Endodermal cell (in vitro differentiated cells): ENCODE measurements around the gene CSF2. TPM values are rescaled to one million over a fixed set of nuclear protein-coding genes. Genes with fewer than 3 reads are reported as not detected.
A peak's percentile ranks its signal among the peaks of the same experiment; 100 is the strongest.

Source experiments
- DNase-seq: peaks from one replicate; pipeline ENCODE4 v3.0.0-alpha.2; 2017
- H3K27ac ChIP-seq: 2 replicates; pipeline ENCODE4 v1.5.1; 2013; ENCODE audit warnings: mild to moderate bottlenecking, low read depth, low read length, moderate library complexity
- H3K27me3 ChIP-seq: 2 replicates; pipeline ENCODE4 v1.6.1; 2013; ENCODE audit warnings: mild to moderate bottlenecking, low read length, moderate library complexity; ENCODE audit not compliant: insufficient read depth, control insufficient read depth, poor library complexity, severe bottlenecking
- H3K36me3 ChIP-seq: 2 replicates; pipeline ENCODE4 v1.7.0; 2013; ENCODE audit warnings: mild to moderate bottlenecking, low read length, moderate library complexity; ENCODE audit not compliant: control insufficient read depth, insufficient read depth
- H3K4me1 ChIP-seq: one replicate; pipeline ENCODE4 v1.7.0; 2013; ENCODE audit warnings: low read length; ENCODE audit not compliant: control insufficient read depth, insufficient read depth
- H3K4me3 ChIP-seq: 2 replicates; pipeline ENCODE4 v1.5.1; 2013; ENCODE audit warnings: mild to moderate bottlenecking, low read length, moderate library complexity
- H3K9ac ChIP-seq: 2 replicates; pipeline ENCODE4 v1.6.1; 2013; ENCODE audit warnings: mild to moderate bottlenecking, low read length, moderate library complexity; ENCODE audit not compliant: poor library complexity, severe bottlenecking; ENCODE audit errors: extremely low read depth
- H3K9me3 ChIP-seq: 2 replicates; pipeline ENCODE4 v1.6.1; 2013; ENCODE audit warnings: mild to moderate bottlenecking, low read length, moderate library complexity; ENCODE audit not compliant: control insufficient read depth
- H3K27ac Mint-ChIP-seq: 2 replicates; pipeline ENCODE4 v1.8.0; 2020; ENCODE audit warnings: mixed read lengths
- H3K27me3 Mint-ChIP-seq: 2 replicates; pipeline ENCODE4 v1.8.0; 2021; ENCODE audit warnings: mild to moderate bottlenecking, mixed read lengths; ENCODE audit not compliant: insufficient read depth
- H3K36me3 Mint-ChIP-seq: 2 replicates; pipeline ENCODE4 v1.8.0; 2020; ENCODE audit warnings: low read depth, mixed read lengths
- H3K4me1 Mint-ChIP-seq: 2 replicates; pipeline ENCODE4 v1.8.0; 2020; ENCODE audit warnings: mixed read lengths
- H3K4me3 Mint-ChIP-seq: 2 replicates; pipeline ENCODE4 v1.8.0; 2020; ENCODE audit warnings: mild to moderate bottlenecking, moderate library complexity, mixed read lengths
- H3K9me3 Mint-ChIP-seq: 2 replicates; pipeline ENCODE4 v1.8.0; 2020; ENCODE audit warnings: mild to moderate bottlenecking, mixed read lengths
- CTCF ChIP-seq: fragments of 200-600 bp; sonication (generic); conservative IDR thresholded peaks from 2 replicates; pipeline ENCODE4 v1.5.0; 2021; ENCODE audit warnings: antibody characterized with exemption, mild to moderate bottlenecking
- WGBS, 2 experiments: methylation state at CpG; one replicate each; pipeline versions ENCODE4 v1.1.5 to v1.1.7; 2013; ENCODE audit warnings: missing lambda C conversion rate in 2 of 2, mixed read lengths in 1 of 2; ENCODE audit not compliant: insufficient coverage in 1 of 2, insufficient read length in 1 of 2; 5-methylcytosine and 5-hydroxymethylcytosine counted together
- total RNA-seq, 2 donors: library from RNA; stranded (reverse); fragmentation: NEBNext Ultra II Directional in 1 of 2; extraction: Animal tissue kit (Norgen Biotek cat#: 25700) in 1 of 2; gene quantifications; 2 replicates in 1 of 2; 3 replicates in 1 of 2; pipeline ENCODE4 v1.2.1, GENCODE V29; 2021

CSF2 gene
- total RNA-seq, 2 donors from 2014 or later: not detected

- Histone ChIP-seq H3K36me3 (no peaks in the 10 kb centered on the region), H3K4me3 (no peak overlapping the region), H3K27ac (no peak overlapping the region), H3K27me3 (no peaks in the 10 kb centered on the region), H3K9me3 (no peaks in the 10 kb centered on the region), H3K9ac (no peak overlapping the region), H3K4me1 (no peaks in the 10 kb centered on the region)
- no peak overlapping the region for H3K27ac Mint-ChIP-seq
- no peak for DNase-seq
- H3K4me3 Mint-ChIP-seq: no peak overlapping the region
- no peak for TF ChIP-seq CTCF
- no peaks in the 10 kb centered on the region for H3K27me3 Mint-ChIP-seq
- H3K9me3 Mint-ChIP-seq: no peaks in the 10 kb centered on the region
- H3K36me3 Mint-ChIP-seq: no peaks in the 10 kb centered on the region
- H3K4me1 Mint-ChIP-seq: no peaks in the 10 kb centered on the region
- WGBS, 2 experiments: 71 to 76% methylated on average over 2 to 5 of the region's 5 CpGs
These were observed 9.4 kb upstream of the CSF2 start for GRCh38 chr5:132064140-132064539.

GRCh38 chr5:132064738-132065331 lies 8.8 kb upstream of the CSF2 start:
- no peaks in the 10 kb centered on the region for H3K27me3 ChIP-seq
- no peaks in the 10 kb centered on the region for H3K36me3 ChIP-seq
- DNase-seq: peak; percentile 97
- H3K4me1 ChIP-seq: no peaks in the 10 kb centered on the region
- H3K27ac Mint-ChIP-seq: no peak overlapping the region
- no peaks in the 10 kb centered on the region for H3K27me3 Mint-ChIP-seq
- no peak overlapping the region for H3K27ac ChIP-seq
- 66 to 67% methylated on average over 8 to 11 of the region's 11 CpGs for WGBS, 2 experiments
- no peaks in the 10 kb centered on the region for H3K9me3 Mint-ChIP-seq
- no peak overlapping the region for H3K4me3 Mint-ChIP-seq
- no peaks in the 10 kb centered on the region for H3K4me1 Mint-ChIP-seq
- H3K9ac ChIP-seq: no peak overlapping the region
- H3K9me3 ChIP-seq: no peaks in the 10 kb centered on the region
- peak; percentile 90 for TF ChIP-seq CTCF
- H3K36me3 Mint-ChIP-seq: no peaks in the 10 kb centered on the region
- no peak overlapping the region for H3K4me3 ChIP-seq

GRCh38 chr5:132065351-132065937 lies 8.1 kb upstream of the CSF2 start:
- no peaks in the 10 kb centered on the region for H3K27me3 Mint-ChIP-seq
- Histone ChIP-seq H3K4me1 (no peaks in the 10 kb centered on the region), H3K4me3 (no peak overlapping the region), H3K36me3 (no peaks in the 10 kb centered on the region), H3K9me3 (no peaks in the 10 kb centered on the region), H3K9ac (no peak overlapping the region), H3K27ac (no peak overlapping the region), H3K27me3 (no peaks in the 10 kb centered on the region)
- no peaks in the 10 kb centered on the region for H3K9me3 Mint-ChIP-seq
- no peaks in the 10 kb centered on the region for H3K4me1 Mint-ChIP-seq
- no peak overlapping the region for H3K27ac Mint-ChIP-seq
- no peaks in the 10 kb centered on the region for H3K36me3 Mint-ChIP-seq
- peak; percentile 91 for DNase-seq
- H3K4me3 Mint-ChIP-seq: no peak overlapping the region
- TF ChIP-seq CTCF: peak; percentile 84
- WGBS, 2 experiments: 35 to 40% methylated on average over 1 to 3 of the region's 4 CpGs
